GM18507 (cell line): ENCODE results near the gene WWOX.

Experiments
- DNase-seq: peaks from one replicate; pipeline ENCODE4 v3.0.0; 2011; ENCODE audit warnings: low read depth; ENCODE audit not compliant: insufficient read length; ENCODE audit errors: extremely low spot score
- FAIRE-seq: peaks from 2 replicates; lab custom pipeline; 2011; peaks lifted over from hg19 to GRCh38; lab: Jason Lieb, UNC

The WWOX gene

GRCh38 chr16:78368121-78369102, 269.0 kb downstream of the WWOX start:
- DNase-seq (no peak), FAIRE-seq (no peak)

GRCh38 chr16:78372277-78372676, 272.8 kb downstream of the WWOX start:
- FAIRE-seq (no peak), DNase-seq (no peak)

DNA sequence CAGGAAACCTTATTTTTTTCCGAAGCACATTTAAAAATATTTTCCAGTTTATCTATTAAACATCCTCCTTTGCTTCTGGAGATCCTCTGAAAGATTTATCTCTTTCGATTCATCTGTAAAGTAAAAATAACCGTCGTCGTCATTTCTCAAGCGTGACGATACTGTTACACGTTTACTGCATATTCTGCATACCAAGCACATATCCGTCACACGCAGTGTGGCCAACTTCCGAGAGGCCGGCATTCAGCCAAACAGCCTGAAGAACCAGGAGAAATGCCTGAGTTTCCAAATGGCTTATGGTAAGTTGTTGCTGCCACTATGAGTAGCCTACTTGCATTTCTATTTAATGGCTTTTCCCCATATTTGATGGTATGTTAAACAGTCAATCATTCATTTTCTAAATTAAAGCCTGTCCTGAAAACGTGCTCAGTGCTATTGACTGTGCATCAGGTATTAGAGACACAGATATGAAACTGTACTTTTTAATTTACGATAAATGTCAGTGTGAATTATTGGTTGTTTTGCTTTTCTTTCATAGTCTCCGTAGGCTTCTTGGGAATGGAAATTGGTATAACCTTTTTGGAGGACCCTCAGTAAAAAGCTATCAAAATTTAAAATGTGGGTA, 275.7 kb downstream of the WWOX start:
- DNase-seq = no peak
- FAIRE-seq = no peak

DNA sequence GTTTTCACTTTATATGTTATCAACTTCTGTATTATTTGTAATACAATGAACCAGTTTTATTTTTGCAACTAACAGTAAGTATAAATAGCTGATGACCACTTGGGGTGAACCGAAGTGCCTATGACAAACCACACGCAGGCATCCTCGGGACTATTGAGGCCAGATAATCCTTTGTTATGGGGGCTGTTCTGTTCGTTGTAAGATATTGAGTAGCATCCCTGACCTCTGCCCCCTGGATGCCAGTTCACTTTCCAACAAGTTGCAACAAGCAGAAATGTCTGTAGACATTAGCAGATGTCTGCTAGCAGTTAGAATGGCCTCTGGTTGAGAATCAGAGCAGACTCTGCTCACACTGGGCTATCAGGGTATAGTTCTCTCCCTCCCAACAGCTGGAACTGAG, 277.0 kb downstream of the WWOX start:
- FAIRE-seq (no peak), DNase-seq (no peak)

DNA sequence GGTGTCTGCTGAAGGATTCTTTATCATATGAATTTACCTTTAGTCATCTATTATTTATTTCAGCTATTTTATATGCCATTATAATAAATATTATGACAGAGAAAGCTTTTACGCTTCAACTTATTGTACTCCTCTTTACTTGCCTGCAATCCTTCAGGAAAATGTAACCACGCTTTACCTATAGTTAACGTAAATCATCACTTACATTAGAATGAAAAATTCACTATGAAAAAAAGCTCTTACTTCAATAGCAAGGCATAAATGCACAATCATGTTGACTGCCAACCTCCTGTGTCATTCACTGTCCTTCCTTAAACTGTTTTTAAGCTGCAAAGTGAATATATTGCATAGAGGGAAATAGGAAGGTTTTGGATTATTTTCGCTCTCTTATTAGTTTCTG, 277.9 kb downstream of the WWOX start:
- FAIRE-seq = no peak
- no peak for DNase-seq

DNA sequence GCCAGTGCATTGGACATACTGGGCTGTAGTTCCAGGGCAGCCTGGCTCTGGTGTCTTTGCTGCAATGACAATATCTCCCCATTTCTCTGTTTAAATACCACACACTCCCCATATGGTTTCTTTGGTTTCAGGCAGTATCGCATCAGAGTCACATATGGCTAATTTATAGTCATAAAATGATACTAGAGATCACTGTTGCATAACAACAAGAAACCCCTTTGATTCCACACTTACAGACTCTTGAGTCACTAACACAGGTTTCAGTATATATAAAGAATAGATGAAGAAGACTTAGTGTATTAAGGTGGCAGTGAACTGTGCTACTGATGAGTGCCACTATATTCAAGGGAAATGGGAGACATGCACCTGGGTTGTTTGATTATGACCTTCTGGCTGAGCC, 281.6 kb downstream of the WWOX start:
- FAIRE-seq = no peak
- no peak for DNase-seq

GRCh38 chr16:78383118-78383517, 283.7 kb downstream of the WWOX start:
- FAIRE-seq (no peak), DNase-seq (no peak)

DNA sequence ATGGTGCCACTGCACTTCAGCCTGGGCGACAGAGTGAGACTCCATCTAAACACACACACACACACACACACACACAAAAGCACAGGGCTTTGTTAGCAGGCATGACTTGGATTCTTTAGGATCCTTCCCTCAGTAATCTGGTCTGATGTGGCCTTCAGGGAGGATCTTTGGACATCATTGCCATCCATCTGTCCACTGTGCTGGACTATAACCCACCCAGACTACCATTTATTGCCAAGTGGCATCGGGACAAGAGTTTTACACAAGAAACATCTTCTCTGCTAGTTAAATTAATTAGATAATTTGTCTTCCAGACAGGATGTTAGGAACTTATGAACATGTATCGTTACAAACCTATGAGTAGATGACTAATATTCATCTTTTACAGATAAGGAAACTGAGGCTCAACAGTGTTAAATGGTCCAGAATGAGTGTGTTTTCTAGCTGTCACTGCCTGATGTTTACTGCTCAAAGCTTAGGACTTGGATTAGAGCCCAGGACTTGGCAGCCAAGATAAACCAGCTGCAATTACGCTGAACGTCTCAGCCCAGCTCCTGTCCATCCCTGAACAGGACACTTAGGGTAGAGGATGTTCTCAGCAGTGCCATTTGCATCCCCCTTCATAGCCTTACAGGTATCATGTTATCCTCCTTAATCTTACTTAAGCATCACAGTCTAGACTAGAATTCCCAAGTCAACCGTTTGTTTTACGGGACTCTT, 285.8 kb downstream of the WWOX start:
- no peak for DNase-seq
- no peak for FAIRE-seq

- FAIRE-seq (no peak), DNase-seq (no peak)
Observed at GRCh38 chr16:78386557-78387324, 287.3 kb downstream of the WWOX start.

DNA sequence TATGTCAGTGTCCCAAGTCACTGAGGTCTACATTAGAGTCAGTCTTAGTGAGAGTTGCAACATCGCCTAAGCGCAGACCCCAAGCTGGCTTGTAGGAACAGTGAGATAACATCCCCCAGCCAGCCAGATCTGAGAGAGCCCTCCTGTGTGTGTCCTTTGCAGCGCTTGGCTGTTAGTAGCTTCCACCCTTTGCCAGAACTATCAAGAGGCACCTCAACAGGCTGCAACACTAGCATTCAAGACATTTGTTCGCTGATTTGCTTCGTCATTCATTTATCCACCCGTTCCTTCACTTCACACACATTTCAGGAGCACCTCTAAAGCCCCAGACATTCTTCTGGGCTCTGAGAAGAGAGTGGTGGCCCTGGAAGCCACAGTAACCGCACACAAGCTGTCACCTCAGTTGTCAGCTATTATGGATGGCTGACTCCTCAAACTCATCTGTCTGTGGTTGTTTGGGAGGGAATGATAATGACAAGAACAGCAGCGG, 289.6 kb downstream of the WWOX start:
- DNase-seq (no peak), FAIRE-seq (no peak)

- no peak for FAIRE-seq
- no peak for DNase-seq
Observed at GRCh38 chr16:78390092-78390491, 290.6 kb downstream of the WWOX start.

DNA sequence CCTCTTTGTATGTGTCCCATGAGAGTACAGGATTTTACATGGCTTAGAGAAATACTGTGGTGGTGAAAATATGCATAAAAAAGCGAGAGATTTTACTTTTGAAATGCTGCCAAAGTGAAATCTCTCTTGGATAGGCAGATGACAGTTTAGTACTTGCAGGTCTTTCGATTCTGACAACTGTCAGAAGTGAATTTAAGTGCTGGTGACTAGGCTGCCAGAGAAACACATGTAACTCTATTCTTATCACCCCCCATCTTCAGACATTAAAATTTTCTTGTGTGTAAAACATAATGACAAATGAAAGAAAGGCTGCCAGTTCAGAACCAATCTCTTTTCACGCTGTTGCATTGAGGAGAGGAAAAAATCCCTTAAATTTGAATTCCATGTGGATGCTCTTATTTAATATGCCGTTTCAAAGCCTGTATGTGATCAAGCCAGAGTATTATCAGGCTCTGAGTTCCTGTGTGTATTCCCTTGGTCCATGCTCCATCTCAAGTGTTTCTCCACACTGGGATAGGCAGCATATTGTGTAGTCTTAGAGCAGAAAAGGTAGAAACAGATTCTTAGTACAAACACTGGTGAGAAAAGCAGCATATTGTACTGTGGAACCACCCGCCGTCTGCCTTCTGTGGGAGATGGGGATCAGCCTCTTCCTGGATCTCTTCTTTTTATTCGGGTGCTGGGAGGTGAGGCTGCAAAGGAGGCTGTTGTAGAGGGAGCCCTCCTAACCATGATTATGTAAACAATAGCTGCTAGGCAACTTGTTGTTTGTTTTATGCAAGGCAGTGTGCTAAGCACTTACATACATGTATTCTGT, 291.3 kb downstream of the WWOX start:
- no peak for FAIRE-seq

GRCh38 chr16:78392585-78393195, 293.2 kb downstream of the WWOX start:
- no peak for FAIRE-seq
- no peak for DNase-seq

More for the DNA sequence above, 291.3 kb downstream of the WWOX start:
- DNase-seq = no peak

DNA sequence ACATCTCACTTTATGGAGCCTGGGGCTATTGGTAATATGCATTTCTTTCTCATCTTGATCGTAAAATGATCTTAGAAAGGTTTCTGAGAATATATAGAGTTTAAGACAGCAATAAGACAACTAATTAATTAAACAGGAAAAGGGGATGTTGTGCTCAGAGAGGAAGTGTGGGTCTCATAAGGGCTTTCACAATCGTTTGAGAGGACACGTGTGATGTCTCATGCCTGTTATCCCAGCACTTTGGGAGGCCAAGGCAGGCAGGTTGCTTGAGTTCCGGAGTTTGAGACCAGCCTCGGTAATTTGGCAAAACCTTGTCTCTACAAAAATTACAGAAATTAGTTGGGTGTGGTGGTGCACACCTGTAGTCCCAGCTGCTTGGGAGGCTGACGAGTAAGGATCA, 295.6 kb downstream of the WWOX start:
- FAIRE-seq (no peak), DNase-seq (no peak)

DNA sequence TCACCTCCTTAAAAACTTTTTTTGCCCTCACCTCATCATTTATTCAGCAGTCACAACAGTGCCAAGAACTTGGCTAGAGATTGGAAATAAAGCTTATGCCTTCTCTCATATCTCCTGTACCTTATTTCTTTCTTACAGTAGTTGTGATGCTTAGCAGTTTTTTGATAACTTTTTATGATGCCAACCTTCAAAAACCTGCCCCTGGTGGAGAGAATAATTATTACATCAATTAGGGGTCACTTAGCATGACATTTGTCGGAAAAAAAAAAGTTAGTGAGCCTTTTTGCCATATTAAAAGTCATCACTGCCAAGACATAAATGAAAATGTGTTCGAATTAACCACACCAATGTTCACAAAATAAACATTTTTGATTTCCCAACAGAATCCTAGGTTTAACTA, 296.6 kb downstream of the WWOX start:
- FAIRE-seq = no peak
- no peak for DNase-seq

- DNase-seq = no peak
- no peak for FAIRE-seq
Observed at GRCh38 chr16:78396673-78397072, 297.2 kb downstream of the WWOX start.

GRCh38 chr16:78399384-78399783, 299.9 kb downstream of the WWOX start:
- no peak for DNase-seq
- FAIRE-seq = no peak

GRCh38 chr16:78402833-78403232, 303.4 kb downstream of the WWOX start:
- DNase-seq (no peak), FAIRE-seq (no peak)
